Thoracic aorta (tissue), 2 donors: ENCODE data around the gene MRPS10. TPM values are rescaled to one million over a fixed set of nuclear protein-coding genes. Genes with fewer than 3 reads are reported as not detected.

Source experiments
- ATAC-seq: fragments of 150-250 bp; one replicate; pipeline ENCODE4 v1.8.0; 2017; ENCODE audit warnings: low read depth; ENCODE audit not compliant: insufficient number of reproducible peaks, low FRiP score
- DNase-seq: peaks from one replicate; pipeline ENCODE4 v3.0.0-alpha.2; 2020; ENCODE audit warnings: low spot score
- H3K27ac ChIP-seq, 2 donors: fragments of 200-600 bp; sonication (generic); 1 replicate in 1 of 2; 2 replicates in 1 of 2; pipeline ENCODE4 v1.5.1; 2016; ENCODE audit warnings: mild to moderate bottlenecking in 2 of 2, moderate library complexity in 2 of 2
- H3K27me3 ChIP-seq: fragments of 200-600 bp; sonication (generic); replicated peaks from 2 replicates; pipeline ENCODE4 v1.6.0; 2016; ENCODE audit warnings: mild to moderate bottlenecking; ENCODE audit not compliant: insufficient read depth
- H3K36me3 ChIP-seq: fragments of 200-600 bp; sonication (generic); one replicate; pipeline ENCODE4 v1.5.1; 2016
- H3K4me1 ChIP-seq, 2 donors: fragments of 200-600 bp; sonication (generic); 1 replicate in 1 of 2; 2 replicates in 1 of 2; pipeline versions ENCODE4 v1.5.1 to v1.6.0; 2016; ENCODE audit warnings: low read depth in 2 of 2, mild to moderate bottlenecking in 1 of 2; ENCODE audit not compliant: control insufficient read depth in 1 of 2
- H3K4me3 ChIP-seq: fragments of 200-600 bp; sonication (generic); 2 replicates; pipeline ENCODE4 v1.5.1; 2016; ENCODE audit warnings: mild to moderate bottlenecking
- H3K9me3 ChIP-seq: fragments of 200-600 bp; sonication (generic); 2 replicates; pipeline ENCODE4 v1.5.1; 2016
- CTCF ChIP-seq: fragments of 200-600 bp; sonication (generic); IDR thresholded peaks from one replicate; pipeline ENCODE4 v1.5.1; 2019; ENCODE audit warnings: antibody characterized with exemption
- total RNA-seq, 2 donors: library from RNA; depleted of rRNA; stranded (reverse); fragments of >200 nt; gene quantifications; one replicate each; pipeline versions ENCODE4 v1.1.0 to v1.2.3, GENCODE V29; 2016

The MRPS10 gene
- total RNA-seq, 2 donors from 2014 or later, result 23.0 to 30.0 TPM

- Histone ChIP-seq H3K36me3 (peaks cover 7% of the 10 kb centered on the region), H3K4me1 (no peaks in the 10 kb centered on the region), H3K27ac (no peak overlapping the region), H3K9me3 (no peaks in the 10 kb centered on the region), H3K27me3 (no peaks in the 10 kb centered on the region), H3K4me3 (no peak overlapping the region)
- DNase-seq (no peak), ATAC-seq (no peak)
- TF ChIP-seq CTCF, result no peak
These were observed 13.0 kb upstream of the MRPS10 start for GRCh38 chr6:42230345-42231321.

DNA sequence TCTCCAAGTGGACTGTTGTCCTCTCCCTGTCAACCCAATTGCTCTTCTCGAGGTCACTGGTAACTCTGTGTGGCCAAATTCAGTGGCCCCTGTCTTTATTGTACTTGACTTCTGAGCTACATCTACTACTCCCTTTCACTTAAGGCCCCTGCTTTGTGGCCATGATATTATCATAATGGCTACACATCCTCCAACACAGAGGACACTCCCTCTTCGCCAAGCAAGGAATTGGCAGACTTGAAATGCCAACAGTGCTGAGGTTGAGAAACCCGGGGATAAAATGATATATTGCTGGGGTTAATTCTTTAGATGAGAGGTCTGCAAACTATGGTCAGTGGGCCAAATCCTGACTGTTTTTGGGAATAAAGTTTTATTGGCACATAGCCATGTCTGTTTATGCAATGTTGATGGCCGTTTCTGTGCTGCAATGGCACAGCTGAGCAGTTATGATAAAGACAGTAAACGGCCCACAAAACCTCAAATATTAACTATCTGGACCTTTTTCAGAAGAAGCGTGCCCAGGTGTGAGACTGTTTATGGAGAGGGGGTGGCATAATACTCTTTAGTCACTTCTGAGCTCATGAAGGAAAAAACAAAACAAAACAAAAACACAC is 12.0 kb upstream of the MRPS10 start:
- Histone ChIP-seq H3K4me1 (no peaks in the 10 kb centered on the region), H3K9me3 (no peaks in the 10 kb centered on the region), H3K27me3 (no peaks in the 10 kb centered on the region), H3K27ac (no peak overlapping the region), H3K4me3 (no peak overlapping the region), H3K36me3 (peaks cover 7% of the 10 kb centered on the region)
- DNase-seq (no peak), ATAC-seq (no peak)
- TF ChIP-seq CTCF, result no peak

- H3K27ac ChIP-seq, result no peak overlapping the region
- H3K4me3 ChIP-seq, result no peak overlapping the region
- DNase-seq, result no peak
- no peak for ATAC-seq
- no peaks in the 10 kb centered on the region for H3K9me3 ChIP-seq
- H3K27me3 ChIP-seq, result no peaks in the 10 kb centered on the region
- TF ChIP-seq CTCF, result no peak
- H3K4me1 ChIP-seq, result no peaks in the 10 kb centered on the region
- peaks cover 7% of the 10 kb centered on the region for H3K36me3 ChIP-seq
These were observed 10.6 kb upstream of the MRPS10 start for GRCh38 chr6:42228305-42228704.

- Histone ChIP-seq H3K36me3 (peaks cover 4% of the 10 kb centered on the region), H3K4me1 (no peaks in the 10 kb centered on the region), H3K4me3 (no peak overlapping the region), H3K9me3 (no peaks in the 10 kb centered on the region), H3K27me3 (no peaks in the 10 kb centered on the region), H3K27ac (no peak overlapping the region)
- DNase-seq (no peak), ATAC-seq (no peak)
- no peak for TF ChIP-seq CTCF
These were observed 9.7 kb upstream of the MRPS10 start for GRCh38 chr6:42227173-42227850.

DNA sequence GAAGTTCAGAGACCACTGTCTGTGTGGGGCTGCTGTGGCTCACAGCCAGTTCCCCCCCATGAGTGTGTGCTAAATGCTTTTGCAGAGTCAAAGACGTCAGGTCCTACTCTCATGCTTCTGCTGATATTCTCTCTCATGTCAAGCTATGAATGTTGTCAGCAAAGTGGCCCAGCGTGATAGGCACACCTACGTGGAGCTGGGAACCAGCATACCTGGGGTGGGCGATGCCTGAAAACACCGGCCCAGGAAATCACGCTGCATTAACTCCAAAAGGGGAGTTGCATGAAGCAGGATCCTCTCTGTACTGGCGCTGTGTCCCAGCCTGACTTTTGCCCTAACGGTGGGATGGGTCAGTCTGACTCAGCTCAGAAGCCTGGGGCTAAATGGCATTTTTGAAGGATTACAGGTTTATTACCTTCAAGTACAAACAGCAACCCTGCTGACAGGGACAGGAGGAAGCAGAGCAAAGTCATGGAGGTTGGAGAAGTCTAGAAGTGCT is 9.0 kb upstream of the MRPS10 start:
- peaks cover 4% of the 10 kb centered on the region for H3K36me3 ChIP-seq
- H3K4me1 ChIP-seq, result no peaks in the 10 kb centered on the region
- ATAC-seq (no peak), DNase-seq (no peak)
- TF ChIP-seq CTCF, result no peak
- no peak overlapping the region for H3K27ac ChIP-seq
- H3K27me3 ChIP-seq, result no peaks in the 10 kb centered on the region
- H3K4me3 ChIP-seq, result no peak overlapping the region
- H3K9me3 ChIP-seq, result no peaks in the 10 kb centered on the region
